Dermis lymphatic vessel endothelial cell (primary cell): ENCODE data around the gene AKR1D1. TPM values are rescaled to one million over a fixed set of nuclear protein-coding genes. Genes with fewer than 3 reads are reported as not detected.

Source experiments
- total RNA-seq: library from RNA; depleted of rRNA; stranded (reverse); fragments of >200 nt; gene quantifications from 2 replicates; pipeline ENCODE4 v1.2.1, GENCODE V29; 2014

The AKR1D1 gene
- total RNA-seq = not detected in 2 replicates

GRCh38 chr7:138076196-138076595, at the start of gene AKR1D1:
AKR1D1 (plus strand) TSS chr7:138076459; CDS start chr7:138076519, 60 bp downstream.

Other genes with a start within 250 kb of the AKR1D1 start
- gene DGKI, start 229.5 kb upstream of the AKR1D1 start, total RNA-seq = 0.86 and 2.5 TPM in 2 replicates
- 13.1 and 32.7 TPM in 2 replicates for gene CREB3L2, start 74.4 kb upstream of the AKR1D1 start, total RNA-seq